Fibroblast of pulmonary artery (primary cell): ENCODE measurements around the gene GNG2.

Experiments used
- DNase-seq: peaks from one replicate; pipeline ENCODE4 v3.0.0-alpha.2; 2010; ENCODE audit warnings: low read depth
- H3K4me3 ChIP-seq: replicated peaks from 2 replicates; pipeline ENCODE4 v1.5.1; 2011; ENCODE audit warnings: low read depth, mild to moderate bottlenecking, control low read depth, low read length, moderate library complexity
- TF ChIP-seq, protein P1 (sequence below): IDR thresholded peaks from 2 replicates; pipeline ENCODE4 v1.5.1; 2011; ENCODE audit warnings: mild to moderate bottlenecking, control low read depth, low read length, inconsistent platforms; ENCODE audit errors: missing control alignments

GNG2 gene

DNA sequence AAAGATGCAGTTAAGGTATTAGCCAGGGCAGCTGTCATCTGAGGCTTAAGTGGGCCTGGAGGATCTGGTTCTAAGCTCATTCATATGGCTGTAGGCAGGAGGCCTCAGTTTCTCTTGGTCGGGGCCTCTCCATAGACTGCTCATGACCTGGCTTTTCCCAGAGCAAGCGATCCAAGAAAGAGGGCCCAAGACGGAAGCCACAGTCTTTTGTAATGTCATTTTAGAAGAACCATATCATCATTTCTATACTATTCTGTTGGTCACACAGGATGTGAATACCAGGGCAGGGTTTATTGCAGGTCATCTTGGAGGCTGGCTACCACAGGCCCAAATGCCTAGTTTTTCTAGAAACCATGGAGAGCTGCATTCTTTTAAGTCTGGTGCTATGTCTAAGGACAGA, 47.7 kb downstream of the GNG2 start:
- H3K4me3 ChIP-seq = no peak overlapping the region
- TF ChIP-seq, protein P1, sequence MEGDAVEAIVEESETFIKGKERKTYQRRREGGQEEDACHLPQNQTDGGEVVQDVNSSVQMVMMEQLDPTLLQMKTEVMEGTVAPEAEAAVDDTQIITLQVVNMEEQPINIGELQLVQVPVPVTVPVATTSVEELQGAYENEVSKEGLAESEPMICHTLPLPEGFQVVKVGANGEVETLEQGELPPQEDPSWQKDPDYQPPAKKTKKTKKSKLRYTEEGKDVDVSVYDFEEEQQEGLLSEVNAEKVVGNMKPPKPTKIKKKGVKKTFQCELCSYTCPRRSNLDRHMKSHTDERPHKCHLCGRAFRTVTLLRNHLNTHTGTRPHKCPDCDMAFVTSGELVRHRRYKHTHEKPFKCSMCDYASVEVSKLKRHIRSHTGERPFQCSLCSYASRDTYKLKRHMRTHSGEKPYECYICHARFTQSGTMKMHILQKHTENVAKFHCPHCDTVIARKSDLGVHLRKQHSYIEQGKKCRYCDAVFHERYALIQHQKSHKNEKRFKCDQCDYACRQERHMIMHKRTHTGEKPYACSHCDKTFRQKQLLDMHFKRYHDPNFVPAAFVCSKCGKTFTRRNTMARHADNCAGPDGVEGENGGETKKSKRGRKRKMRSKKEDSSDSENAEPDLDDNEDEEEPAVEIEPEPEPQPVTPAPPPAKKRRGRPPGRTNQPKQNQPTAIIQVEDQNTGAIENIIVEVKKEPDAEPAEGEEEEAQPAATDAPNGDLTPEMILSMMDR = no peak
- no peak for DNase-seq

DNA sequence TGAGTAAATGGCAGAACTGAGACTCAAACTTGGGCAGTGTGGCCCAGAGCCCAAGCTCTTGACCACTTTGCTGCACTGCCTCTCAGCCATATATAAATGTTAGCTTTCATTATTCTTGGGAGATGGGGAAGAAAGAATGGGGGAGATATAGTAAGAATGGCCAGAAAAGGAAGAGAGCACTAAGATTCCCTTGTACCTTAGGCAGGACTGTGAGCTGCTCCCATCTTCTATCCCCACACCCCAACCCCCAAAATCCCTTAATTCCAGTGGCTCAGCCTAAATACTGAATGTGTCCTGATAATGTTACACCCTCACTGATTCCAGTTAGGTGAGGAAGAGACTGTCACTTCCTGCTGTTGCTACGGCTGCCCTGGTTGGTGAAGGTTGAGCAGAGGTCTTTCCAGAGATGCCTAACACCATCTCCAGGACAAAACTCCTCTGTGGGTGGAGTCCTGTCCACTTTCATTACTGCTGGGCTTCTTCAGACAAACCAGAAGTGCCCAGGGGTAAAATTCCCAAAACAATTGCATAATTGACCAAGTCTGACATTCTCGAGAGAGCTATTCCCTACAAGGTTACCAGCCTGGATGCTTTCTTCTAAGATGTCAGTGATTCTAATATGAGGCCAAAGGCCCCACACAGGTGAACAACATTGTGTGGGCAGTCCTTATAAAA, 51.8 kb downstream of the GNG2 start:
- TF ChIP-seq, protein P1 = no peak

DNA sequence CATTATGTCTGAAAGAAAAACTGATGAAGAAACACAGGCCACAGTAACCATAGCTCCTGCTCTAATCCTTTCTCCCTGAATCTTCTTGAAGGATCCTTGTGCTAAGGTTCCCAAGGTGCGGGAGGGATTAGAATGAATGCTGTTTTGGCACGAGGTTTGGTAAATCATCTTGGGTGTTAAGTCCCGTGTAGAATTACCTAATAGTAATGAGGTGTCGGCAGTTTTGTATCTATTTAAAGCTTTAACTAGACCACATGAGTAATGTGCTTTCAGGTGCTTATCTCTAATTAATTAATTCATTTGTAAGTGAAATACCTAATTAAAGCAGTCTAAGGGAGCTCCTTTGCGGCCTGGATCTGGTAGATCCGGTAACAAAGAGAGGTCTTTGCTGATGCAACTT, 53.9 kb downstream of the GNG2 start:
- H3K4me3 ChIP-seq = no peak overlapping the region
- TF ChIP-seq, protein P1 = no peak
- DNase-seq = no peak

More for the DNA sequence above, 51.8 kb downstream of the GNG2 start:
- DNase-seq = no peak
- no peak overlapping the region for H3K4me3 ChIP-seq

DNA sequence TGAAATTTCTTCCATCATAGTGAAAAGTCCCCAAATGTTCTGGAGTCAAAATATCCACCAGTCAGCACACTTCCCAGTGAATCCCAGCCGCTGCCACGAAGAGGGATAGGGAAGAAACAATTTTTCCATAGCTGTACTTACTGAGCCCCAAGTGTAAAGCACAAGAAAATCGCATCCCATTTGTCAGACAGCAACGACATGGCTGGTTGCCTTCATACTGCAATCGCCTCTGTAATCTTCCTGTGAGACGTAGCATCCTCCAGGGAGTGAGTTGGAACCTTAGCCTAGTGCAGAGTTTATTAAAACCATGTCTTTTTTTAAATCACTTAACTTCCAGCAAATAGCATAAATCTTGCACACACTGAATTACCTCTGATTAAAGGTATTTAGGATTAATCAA, 56.8 kb downstream of the GNG2 start:
- no peak overlapping the region for H3K4me3 ChIP-seq

DNA sequence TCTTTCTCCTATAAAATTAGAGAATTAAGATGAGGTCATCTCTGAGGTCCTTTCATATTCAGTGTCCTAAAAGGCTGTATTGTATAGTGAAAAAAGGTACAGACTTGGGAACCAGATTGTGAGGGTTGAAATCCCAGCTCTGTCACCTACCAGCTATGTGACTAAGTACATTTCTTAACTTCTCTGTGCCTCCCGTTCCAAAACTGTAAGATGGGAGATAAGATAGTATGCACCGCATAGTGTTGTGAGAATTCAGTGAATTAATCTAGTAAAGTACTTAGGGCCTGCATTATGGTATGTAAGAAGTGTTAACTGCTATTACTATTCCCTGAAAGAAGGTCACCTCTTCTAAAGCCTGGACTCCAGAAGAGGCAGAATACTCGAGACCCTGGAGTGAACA, 60.6 kb downstream of the GNG2 start:
- DNase-seq = no peak
- TF ChIP-seq, protein P1 = no peak
- no peak overlapping the region for H3K4me3 ChIP-seq

More for the DNA sequence above, 56.8 kb downstream of the GNG2 start:
- no peak for DNase-seq
- TF ChIP-seq, protein P1 = no peak

DNA sequence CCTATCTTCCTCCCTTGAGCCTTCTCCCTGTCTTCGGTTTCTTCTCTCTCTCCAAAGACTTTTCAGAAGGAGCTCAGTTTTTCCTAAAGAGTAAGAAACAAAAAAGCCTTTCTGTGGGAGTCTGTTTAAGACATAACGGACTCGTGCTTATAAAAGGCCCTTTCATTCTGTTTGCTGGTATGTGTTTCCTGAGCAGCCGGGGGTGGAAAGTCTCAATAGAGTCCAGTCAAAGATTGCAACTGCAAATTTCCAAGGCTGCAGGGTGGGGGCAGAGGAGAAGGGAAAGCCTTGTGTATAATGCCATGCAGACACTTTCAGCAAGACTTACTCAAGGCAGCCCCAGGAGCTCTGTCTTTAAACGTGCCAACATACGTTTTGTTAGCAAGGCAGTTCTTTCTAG, 62.2 kb downstream of the GNG2 start:
- peak; percentile 69 for DNase-seq
- H3K4me3 ChIP-seq = peak overlapping the region; percentile 13
- TF ChIP-seq, protein P1 = no peak

DNA sequence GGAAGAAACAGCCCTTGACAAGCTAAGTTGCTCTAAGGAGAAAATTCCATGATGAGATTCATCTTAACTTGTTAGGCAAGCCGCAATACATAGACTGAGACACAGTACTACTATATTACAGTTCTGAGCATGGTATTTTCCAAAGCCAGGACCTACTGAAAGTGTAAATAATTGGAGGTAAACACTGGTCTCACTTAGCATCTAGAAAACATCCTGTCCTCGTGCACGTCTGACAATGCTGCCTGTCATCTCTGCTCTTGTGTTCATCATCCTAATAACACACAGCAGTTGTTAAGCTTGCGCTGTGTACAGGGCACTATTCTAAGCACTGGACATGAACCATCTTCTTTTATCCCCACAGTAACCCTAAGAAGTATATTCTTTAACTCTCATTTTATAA, 64.2 kb downstream of the GNG2 start:
- no peak for DNase-seq
- TF ChIP-seq, protein P1 = no peak
- H3K4me3 ChIP-seq = no peak overlapping the region
